Measurements from ENCODE around the gene GALNT9.

Gene GALNT9

DNA sequence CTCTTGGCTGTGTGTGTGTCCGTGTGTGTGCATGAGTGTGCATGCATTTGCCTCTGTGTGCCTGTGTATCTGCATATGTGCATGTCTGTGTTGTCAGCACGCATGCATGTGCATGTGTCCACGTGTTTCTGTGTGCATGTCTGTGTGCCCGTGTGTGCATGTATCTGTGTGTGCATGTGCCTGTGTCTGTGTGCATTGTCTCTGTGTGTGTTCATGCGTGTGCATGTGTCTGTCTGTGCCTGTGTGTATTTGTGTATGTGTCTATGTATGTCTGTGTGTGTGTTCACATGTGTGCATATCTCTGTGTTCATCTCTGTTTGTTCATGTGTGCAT lies 1.1 kb upstream of the GALNT9 start:
- H3K27ac ChIP-seq (ENCODE audit: poor library complexity, severe bottlenecking): no peak overlapping the region
- no peak overlapping the region for H3K4me3 ChIP-seq (ENCODE audit: severe bottlenecking)
- no peak for DNase-seq (ENCODE audit: low spot score)
- no peaks in the 10 kb centered on the region for H3K9me3 ChIP-seq (ENCODE audit: severe bottlenecking)
- no peak for ATAC-seq (ENCODE audit: low read depth)
- H3K36me3 ChIP-seq (ENCODE audit: low read depth): no peaks in the 10 kb centered on the region
- TF ChIP-seq, protein P1, sequence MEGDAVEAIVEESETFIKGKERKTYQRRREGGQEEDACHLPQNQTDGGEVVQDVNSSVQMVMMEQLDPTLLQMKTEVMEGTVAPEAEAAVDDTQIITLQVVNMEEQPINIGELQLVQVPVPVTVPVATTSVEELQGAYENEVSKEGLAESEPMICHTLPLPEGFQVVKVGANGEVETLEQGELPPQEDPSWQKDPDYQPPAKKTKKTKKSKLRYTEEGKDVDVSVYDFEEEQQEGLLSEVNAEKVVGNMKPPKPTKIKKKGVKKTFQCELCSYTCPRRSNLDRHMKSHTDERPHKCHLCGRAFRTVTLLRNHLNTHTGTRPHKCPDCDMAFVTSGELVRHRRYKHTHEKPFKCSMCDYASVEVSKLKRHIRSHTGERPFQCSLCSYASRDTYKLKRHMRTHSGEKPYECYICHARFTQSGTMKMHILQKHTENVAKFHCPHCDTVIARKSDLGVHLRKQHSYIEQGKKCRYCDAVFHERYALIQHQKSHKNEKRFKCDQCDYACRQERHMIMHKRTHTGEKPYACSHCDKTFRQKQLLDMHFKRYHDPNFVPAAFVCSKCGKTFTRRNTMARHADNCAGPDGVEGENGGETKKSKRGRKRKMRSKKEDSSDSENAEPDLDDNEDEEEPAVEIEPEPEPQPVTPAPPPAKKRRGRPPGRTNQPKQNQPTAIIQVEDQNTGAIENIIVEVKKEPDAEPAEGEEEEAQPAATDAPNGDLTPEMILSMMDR (IDR thresholded peaks at IDR 0.05; ENCODE audit: poor library complexity, severe bottlenecking): no peak
- H3K4me1 ChIP-seq (ENCODE audit: insufficient read depth, poor library complexity, severe bottlenecking): peaks cover 14% of the 10 kb centered on the region
- peaks cover 41% of the 10 kb centered on the region for H3K27me3 ChIP-seq (ENCODE audit: insufficient read depth, poor library complexity, severe bottlenecking)

DNA sequence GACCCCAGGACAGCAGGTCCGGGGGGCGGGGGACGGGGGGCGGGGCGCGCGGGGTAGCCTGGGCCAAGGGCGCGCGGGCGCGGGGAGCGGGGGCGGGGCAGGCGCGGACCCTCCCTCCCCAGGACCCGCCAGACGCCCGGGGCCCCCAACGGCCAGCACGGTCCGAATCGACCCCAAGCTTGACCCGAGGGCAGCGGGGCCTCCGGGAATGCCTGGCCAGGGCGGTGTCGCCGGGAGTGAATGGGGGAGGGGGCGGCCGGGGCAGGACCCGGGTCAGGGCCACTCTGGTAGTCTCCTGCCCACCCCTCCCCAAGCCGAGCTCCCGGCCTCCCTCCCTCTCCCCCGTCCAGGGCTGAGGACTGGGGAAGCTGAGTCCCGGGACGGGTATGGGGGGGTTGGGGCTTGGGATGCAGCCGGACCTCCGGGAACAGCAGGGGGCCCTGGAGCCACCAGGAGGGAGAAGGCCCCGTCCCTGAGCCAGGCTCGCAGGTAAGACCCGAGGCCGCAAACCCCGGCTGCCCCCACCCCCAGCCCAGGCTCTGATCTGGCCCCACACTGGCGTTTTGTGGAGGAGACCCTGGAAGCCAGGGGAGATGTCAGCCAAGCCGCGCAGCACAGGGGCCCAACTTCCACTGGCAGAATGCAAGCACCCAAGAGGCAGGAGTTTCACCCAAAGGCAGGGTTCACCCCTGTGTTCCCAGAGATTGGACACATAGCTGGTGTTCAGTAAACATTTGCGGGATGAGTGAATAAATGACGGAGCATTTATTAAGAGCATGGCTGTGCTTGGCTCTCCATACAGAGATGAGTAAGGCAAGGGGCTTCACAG lies 545 bp upstream of the GALNT9 start:
- Histone ChIP-seq H3K9me3 (ENCODE audit: severe bottlenecking) (no peaks in the 10 kb centered on the region), H3K36me3 (ENCODE audit: low read depth) (no peaks in the 10 kb centered on the region), H3K4me1 (ENCODE audit: insufficient read depth, poor library complexity, severe bottlenecking) (peaks cover 14% of the 10 kb centered on the region), H3K27ac (ENCODE audit: poor library complexity, severe bottlenecking) (no peak overlapping the region), H3K27me3 (ENCODE audit: insufficient read depth, poor library complexity, severe bottlenecking) (peaks cover 39% of the 10 kb centered on the region), H3K4me3 (ENCODE audit: severe bottlenecking) (no peak overlapping the region)
- DNase-seq (ENCODE audit: low spot score) (no peak), ATAC-seq (ENCODE audit: low read depth) (no peak)
- TF ChIP-seq, protein P1 (IDR thresholded peaks at IDR 0.05; ENCODE audit: poor library complexity, severe bottlenecking): no peak

DNA sequence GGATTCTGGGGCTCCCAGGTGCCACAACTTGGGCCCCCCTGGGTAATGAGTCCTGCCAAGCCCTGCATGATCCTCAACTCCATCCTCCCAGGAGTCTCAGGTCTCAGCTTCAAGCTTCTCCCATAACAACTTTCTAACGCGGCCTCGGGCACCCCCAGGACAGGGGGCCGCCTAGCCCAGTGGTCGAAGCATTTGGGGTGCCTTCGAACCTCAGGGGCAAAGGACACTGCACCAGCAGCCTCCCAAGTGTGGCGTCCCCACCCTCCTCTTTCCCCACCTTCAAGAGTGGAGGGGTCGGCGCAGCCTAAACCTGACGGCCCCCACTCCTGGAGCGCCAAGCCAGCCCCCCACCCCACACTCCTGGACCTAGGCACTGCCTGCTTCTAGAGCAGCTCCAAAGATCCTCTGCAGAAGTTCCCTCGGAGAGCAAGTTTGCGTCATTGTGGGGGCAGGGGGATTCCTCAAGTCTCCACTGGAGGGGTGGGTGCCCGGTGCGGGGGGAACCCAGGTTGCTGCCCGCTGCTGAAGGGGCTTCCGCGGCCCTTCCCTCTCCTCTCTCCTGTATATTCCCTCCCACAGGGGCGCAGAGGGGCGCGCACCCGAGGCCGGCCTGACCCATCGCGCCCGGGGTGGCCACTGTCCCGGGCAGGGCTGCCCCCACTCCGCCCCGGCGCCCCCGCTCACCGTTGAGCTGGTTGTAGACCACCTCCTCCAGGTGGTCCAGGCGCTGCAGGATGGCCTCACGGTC lies 933 bp downstream of the GALNT9 start:
- Histone ChIP-seq H3K36me3 (ENCODE audit: low read depth) (no peaks in the 10 kb centered on the region), H3K27ac (ENCODE audit: poor library complexity, severe bottlenecking) (no peak overlapping the region), H3K4me1 (ENCODE audit: insufficient read depth, poor library complexity, severe bottlenecking) (peaks cover 14% of the 10 kb centered on the region), H3K27me3 (ENCODE audit: insufficient read depth, poor library complexity, severe bottlenecking) (peaks cover 45% of the 10 kb centered on the region), H3K9me3 (ENCODE audit: severe bottlenecking) (no peaks in the 10 kb centered on the region), H3K4me3 (ENCODE audit: severe bottlenecking) (no peak overlapping the region)
- ATAC-seq (ENCODE audit: low read depth) (no peak), DNase-seq (ENCODE audit: low spot score) (no peak)
- TF ChIP-seq, protein P1 (IDR thresholded peaks at IDR 0.05; ENCODE audit: poor library complexity, severe bottlenecking): no peak

DNA sequence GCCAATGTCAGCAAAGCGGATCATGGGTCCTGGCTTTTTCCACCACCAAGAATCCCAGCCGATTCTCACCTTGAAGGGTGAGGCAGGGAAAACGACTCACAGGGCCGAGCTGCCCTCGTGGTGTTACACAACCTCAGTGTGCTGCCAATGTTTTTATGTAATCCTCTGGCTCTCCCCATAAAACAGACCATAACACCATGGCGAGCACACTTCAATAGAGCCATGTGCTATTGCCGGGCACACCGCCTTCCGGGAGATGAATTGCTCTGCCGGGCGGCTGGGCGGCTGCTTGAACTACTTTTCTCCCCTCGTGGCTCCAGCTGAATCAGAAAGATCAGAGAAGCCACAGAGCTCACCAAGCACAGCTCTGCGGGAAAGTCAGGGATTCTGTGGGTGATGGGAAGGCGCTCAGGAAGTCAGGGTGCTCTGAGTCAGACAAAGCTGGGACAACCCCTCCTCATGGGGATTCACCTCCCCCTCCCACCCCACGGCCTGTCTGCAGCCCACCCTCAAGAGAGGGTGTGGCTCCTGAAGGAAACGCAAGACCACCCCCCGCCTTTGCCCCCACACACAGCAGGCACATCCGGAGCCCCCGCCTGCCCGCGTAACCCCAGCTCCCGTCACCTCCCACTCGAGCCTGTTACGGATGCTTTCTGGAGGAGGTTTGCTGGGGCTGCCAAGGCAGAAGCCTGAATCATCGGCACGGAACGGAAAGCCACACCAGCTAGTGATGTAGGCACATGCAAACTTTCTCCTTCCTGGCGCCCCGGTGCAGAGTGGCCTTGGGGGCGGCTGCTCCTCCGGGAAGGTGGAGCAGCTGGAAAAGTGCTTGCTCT lies 1.8 kb downstream of the GALNT9 start:
- peak overlapping the region; percentile 38 for H3K27ac ChIP-seq (ENCODE audit: poor library complexity, severe bottlenecking)
- ATAC-seq (ENCODE audit: low read depth) (peak; percentile 85), DNase-seq (ENCODE audit: low spot score) (no peak)
- no peaks in the 10 kb centered on the region for H3K36me3 ChIP-seq (ENCODE audit: low read depth)
- no peak overlapping the region for H3K4me3 ChIP-seq (ENCODE audit: severe bottlenecking)
- TF ChIP-seq, protein P1 (IDR thresholded peaks at IDR 0.05; ENCODE audit: poor library complexity, severe bottlenecking): no peak
- peaks cover 14% of the 10 kb centered on the region for H3K4me1 ChIP-seq (ENCODE audit: insufficient read depth, poor library complexity, severe bottlenecking)
- no peaks in the 10 kb centered on the region for H3K9me3 ChIP-seq (ENCODE audit: severe bottlenecking)
- H3K27me3 ChIP-seq (ENCODE audit: insufficient read depth, poor library complexity, severe bottlenecking): peaks cover 54% of the 10 kb centered on the region
